Measurements from ENCODE around the gene DEFB114. TPM values are rescaled to one million over a fixed set of nuclear protein-coding genes. Genes with fewer than 3 reads are reported as not detected.

The DEFB114 gene
- total RNA-seq, 1 experiment from 2014 or later, result not detected

DNA sequence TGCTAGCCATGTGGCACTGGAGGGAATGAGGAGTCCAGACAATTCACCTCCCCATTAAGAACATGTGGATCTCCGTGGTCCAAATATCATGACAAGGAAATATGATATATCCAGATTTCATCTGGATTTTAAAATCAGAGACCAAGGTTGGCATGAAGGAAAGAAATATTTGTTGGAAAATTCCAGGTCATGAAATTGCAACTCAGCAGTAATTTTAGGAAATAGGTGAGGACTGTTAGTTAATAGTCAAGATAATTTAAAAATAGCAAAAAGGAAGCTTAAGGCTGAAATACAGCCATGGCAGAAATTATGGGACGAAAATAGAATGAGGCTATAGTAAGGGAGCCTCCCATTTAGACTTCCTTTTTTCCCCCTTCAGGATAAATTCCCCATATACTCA is 26.9 kb downstream of the DEFB114 start:
- DNase-seq (ENCODE audit: low spot score), result no peak

DNA sequence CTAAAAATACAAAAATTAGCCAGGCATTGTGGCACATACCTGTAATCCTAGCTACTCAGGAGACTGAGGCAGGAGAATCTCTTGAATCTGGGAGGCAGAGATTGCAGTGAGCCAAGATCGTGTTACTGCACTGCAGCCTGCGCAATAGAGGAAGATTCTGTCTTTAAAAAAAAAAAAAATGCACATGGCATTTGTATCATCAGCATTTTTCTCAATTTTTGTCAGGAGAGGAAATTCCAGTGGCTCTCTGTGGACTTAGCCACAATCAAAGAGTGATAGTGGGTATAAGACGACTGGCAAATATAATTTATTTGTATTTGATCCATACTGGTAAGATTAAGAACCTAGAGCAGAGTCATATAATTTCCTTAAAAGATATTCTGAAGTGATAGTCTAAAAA is 28.6 kb downstream of the DEFB114 start:
- no peak for DNase-seq (ENCODE audit: low spot score)

DNA sequence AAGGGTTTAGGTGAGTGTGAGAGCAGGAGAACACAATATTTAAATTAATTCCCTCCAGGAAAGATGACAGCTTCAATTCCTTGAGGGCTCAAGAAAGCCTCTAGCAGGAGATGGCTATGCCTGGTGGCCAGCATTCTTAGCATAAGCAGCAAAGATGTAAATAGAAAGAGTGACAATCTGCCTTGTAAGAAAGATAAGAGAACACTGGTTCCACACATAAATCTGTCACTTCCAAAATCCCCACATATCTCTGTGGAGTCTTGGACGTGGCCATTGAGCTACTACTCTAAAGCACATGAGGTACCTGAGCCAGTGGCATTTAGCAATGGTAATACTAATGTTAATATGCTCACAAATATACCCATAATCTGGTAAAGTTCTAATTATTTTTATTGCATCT is 29.2 kb downstream of the DEFB114 start:
- DNase-seq (ENCODE audit: low spot score), result no peak

DNA sequence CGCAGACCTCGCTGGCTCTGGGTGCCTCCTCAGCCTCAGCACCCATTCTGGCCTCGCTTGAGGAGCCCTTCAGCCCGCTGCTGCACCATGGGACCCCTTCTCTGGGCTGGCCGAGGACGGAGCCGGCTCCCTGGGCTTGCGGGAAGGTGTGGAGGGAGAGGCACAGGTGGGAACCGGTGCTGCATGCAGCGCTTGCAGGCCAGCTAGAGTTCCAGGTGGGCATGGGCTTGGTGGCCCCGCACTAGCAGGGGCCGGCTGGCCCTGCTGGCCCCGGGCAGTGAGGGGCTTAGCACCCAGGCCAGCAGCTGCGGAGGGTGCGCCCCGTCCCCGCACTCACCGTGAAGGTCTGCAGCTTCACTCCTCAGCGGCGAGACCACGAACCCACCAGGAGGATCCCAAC is 30.4 kb downstream of the DEFB114 start:
- no peak for DNase-seq (ENCODE audit: low spot score)

DNA sequence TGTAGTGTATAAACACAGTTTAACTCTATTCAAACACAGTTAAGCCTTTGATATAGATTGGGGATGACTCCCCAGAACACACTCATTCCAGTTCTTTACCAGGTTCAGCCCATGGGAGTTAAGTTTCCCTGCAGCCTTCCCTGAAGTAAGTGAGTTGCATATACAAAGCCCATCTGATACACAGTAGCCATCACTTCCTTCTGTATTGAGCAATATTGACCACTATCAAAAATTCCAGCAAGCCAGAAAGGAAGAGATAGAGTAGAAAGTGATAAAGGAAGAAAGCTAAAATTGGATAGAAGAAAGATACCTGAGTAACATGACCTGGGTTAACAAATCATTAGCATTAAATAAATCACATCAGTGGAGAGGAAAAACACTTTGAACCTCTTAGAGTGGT is 34.6 kb downstream of the DEFB114 start:
- DNase-seq (ENCODE audit: low spot score), result no peak

DNA sequence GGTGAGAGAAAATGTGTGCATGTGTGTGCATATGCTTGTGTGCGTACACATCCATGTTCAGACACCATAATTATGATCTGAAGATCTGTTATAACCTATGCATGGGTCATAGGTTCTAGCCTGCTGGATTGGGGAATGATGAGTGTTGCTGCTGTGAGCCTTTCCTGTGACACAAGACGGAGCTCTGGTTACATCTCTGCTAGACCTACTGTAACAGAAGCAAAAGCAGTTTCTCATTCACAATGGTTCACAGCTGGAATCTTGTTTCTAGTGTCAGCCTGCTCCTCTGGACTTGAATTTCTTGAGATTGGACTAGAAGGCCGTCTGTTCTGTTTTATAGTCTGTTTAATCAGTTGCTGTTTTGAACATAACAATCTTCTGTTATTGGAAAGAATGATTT is 40.1 kb downstream of the DEFB114 start:
- no peak for DNase-seq (ENCODE audit: low spot score)

DNA sequence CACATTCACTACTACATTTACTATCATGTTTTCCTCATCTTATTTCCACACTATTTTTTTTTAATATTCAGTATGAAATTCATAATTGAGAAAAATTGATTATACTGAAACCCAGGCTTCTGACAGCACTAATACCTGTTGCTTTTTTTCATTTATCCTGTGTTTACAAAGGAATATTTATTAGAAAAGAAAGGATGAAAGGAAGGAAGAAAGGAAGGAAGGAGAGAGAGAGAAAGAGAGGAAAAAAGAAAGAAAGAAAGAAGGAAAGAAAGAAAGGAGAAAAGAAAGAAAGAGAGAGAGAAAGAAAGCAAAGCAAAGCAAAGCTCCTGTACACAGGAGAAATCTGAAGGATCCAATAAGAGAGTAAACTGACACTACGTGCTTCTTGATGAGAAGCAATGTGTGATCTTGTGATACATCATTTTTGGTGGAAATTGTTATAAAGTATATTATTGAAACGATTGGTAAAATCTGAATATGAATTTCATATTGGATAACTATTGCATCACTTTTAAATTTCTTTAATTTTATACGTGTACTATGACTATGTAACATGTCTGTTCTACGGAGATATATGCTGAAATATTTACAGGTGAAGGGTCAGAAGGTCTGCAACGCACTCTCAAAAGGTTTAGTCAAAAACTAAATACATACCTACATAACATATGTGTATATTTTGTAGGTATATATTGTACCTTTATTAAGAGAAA is 43.9 kb downstream of the DEFB114 start:
- DNase-seq (ENCODE audit: low spot score), result no peak

DNA sequence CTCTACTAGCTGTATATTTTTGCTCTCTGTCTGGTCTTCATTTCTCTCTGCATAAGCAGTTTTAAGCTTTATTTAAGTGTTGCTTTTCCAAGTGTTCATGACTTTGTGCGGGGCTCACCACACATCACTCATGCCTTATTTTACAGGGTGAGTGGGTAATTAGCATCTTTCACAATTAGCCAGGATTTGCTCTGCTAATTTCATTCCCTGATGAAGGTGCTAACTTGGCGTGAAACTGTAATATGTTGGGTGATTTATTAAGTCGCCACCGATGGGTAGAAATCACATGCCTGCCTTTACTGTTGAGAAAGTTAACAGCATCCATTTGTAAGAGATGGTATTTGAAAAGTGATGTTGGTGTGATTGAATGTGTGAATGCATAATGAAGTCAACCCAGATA is 44.7 kb downstream of the DEFB114 start:
- no peak for DNase-seq (ENCODE audit: low spot score)

DNA sequence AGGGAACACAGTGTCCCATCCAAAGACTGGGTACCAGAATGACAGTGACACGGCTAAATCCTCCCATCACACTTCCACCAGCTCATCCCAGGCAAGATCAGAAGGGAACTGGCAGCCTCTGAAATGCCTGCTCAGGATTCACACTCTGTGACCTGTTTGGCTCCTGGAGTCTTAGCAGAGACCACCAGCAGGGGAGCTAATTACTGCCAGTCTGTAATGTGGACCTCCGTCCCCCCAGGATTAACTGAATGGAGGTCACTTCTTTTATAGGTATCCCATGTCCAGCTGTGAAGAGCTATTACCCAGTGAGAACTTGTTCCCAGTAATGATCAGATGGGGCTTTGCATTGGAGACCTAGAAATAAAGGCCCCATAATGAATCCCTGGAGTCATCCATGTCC is 45.2 kb downstream of the DEFB114 start:
- DNase-seq (ENCODE audit: low spot score), result no peak

DNA sequence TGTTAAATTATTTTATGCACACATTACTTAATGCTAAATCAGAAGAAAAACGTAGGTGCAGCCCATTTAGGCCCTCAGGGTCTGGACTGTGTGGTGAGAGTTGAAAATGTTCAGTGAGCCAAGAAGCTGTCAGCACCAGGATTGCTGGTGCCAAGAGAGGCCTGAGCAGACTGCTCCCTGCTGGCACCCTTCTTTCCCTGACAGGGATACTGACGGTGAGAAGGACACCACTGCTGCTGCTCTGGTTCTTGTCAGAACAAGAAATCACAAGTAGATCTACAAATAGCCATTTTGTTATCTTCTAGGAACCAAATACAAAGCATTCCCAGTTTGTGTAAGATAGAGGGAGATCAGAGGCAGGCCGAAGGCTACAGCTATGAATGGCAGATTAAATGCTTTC is 48.9 kb downstream of the DEFB114 start:
- no peak for DNase-seq (ENCODE audit: low spot score)

DNA sequence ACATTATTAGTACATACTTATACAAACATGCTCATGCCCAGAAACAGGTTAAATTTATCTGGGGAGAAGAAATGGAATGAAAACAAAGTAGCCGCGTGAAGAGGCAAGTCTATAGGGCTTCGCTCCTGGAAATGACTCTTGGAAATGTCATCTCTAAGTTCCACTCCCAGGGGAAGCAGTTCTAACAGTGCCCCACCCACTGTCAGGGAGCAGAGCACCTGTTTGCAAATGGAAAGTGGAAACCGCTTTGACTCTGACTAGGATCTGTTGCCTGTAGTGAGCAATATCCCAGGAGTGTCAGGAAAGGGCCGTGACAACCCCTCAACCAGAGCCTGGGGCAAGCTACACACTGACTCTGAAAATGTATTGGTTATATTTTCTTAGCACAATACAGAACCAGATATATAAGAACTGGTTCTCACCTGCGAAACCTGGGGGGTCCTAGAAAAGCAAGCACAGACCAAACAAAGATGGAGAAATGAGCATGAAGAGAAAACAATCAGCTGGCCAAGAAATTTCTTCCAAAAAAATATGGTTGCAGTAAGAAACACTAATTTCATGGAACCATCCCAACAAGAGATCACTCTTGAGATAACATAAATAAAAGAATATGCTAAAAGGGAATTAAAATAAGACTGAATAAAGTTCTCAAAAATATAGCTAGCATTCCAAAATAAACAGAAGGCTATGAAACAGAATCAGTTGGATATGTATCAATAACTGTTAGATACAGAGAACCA is 50.2 kb downstream of the DEFB114 start:
- DNase-seq (ENCODE audit: low spot score), result no peak

DNA sequence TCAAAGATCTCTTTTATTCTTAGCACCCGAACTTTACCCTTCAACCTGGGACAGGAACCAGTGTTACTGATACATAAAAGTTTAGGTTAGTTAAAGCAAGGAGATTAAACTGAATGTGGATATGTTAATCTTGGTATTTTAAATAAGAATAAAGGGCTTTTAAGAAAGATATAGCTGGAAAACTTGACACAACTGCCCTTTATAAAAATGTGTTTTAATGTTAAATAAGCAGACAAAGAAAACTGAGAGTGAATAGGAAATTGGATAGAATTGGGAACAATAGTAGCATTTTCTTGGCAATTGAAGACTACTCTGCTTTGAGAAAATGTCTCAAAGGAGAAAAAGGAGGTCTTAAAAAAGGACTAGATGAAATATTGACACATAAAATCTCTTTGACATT is 51.8 kb downstream of the DEFB114 start:
- DNase-seq (ENCODE audit: low spot score), result no peak

DNA sequence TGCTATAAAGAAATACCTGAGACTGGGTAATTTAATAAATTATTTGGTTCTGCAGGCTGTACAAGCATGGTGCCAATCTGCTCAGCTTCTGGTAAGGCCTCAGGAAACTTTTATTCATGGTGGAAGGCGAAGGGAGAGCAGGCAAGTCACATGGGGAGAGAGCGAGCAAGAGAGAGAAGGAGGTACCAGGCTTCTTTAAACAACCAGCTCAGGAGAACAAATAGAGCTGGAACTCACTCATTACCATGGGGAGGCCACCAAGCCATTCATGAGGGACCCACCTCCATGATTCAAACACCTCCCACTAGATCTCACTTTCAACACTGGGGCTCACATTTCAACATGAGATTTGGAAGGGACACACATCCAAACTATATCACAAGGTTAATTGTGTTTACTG is 52.7 kb downstream of the DEFB114 start:
- no peak for DNase-seq (ENCODE audit: low spot score)

Other genes with a start within 250 kb of the DEFB114 start
- not detected in 2 replicates for gene CRISP3, start 219.8 kb downstream of the DEFB114 start, total RNA-seq (2014; rRNA removed; shearing (Covaris generic))
- gene PGK2, start 176.9 kb downstream of the DEFB114 start, total RNA-seq (2014; rRNA removed; shearing (Covaris generic)), result not detected in 2 replicates
- not detected in 2 replicates for gene CRISP1, start 97.6 kb downstream of the DEFB114 start, total RNA-seq (2014; rRNA removed; shearing (Covaris generic))
- gene DEFB113, start 5.5 kb upstream of the DEFB114 start, total RNA-seq (2014; rRNA removed; shearing (Covaris generic)), result not detected in 2 replicates
- not detected in 2 replicates for gene DEFB110, start 57.8 kb upstream of the DEFB114 start, total RNA-seq (2014; rRNA removed; shearing (Covaris generic))
- not detected in 2 replicates for gene DEFB112, start 85.8 kb upstream of the DEFB114 start, total RNA-seq (2014; rRNA removed; shearing (Covaris generic))

Measured in A172 (cell line).